ENCODE results near the gene PCNX2. TPM values are rescaled to one million over a fixed set of nuclear protein-coding genes. Genes with fewer than 3 reads are reported as not detected.

Gene PCNX2
- total RNA-seq, 1 experiment from 2014 or later: 18.6 TPM

- TF ChIP-seq EZH2 (IDR thresholded peaks at IDR 0.05; ENCODE audit: low read depth): no peak
- no peak for TF ChIP-seq CTCF (conservative IDR thresholded peaks at IDR 0.05)
- intact Hi-C loops (cut with micrococcal nuclease; ENCODE audit: unreplicated experiment): no loop called here
- CTCF ChIA-PET: no interaction called here
- H3K9me2 ChIP-seq (ENCODE audit: insufficient read depth): no peaks in the 10 kb centered on the region
- H2AFZ ChIP-seq: no peak overlapping the region
- no peak overlapping the region for H3K4me3 ChIP-seq
- no peaks in the 10 kb centered on the region for H3K79me2 ChIP-seq (ENCODE audit: low read depth)
- H3K4me1 ChIP-seq (replicated peaks; ENCODE audit: insufficient read depth): no peaks in the 10 kb centered on the region
- H4K20me1 ChIP-seq (ENCODE audit: insufficient read depth): no peaks in the 10 kb centered on the region
- H3K36me3 ChIP-seq (ENCODE audit: low read depth): no peaks in the 10 kb centered on the region
- POLR2A ChIA-PET (ENCODE audit: unreplicated experiment): no interaction called here
- no peak overlapping the region for H3K4me2 ChIP-seq
- H3K27me3 ChIP-seq (ENCODE audit: insufficient read depth, low read depth): no peaks in the 10 kb centered on the region
- no peak overlapping the region for H3K27ac ChIP-seq
- H3K9me3 ChIP-seq (ENCODE audit: insufficient read depth, low read depth): peaks cover 3% of the 10 kb centered on the region; the same call in 1 of the 2 replicates
- no peak for DNase-seq
- no TSS peak for BruUV-seq (replicated peaks)
- H3F3A ChIP-seq (ENCODE audit: insufficient read depth, low read depth): no peaks in the 10 kb centered on the region
Observed at GRCh38 chr1:233045588-233045987, 249.9 kb downstream of the PCNX2 start.

DNA sequence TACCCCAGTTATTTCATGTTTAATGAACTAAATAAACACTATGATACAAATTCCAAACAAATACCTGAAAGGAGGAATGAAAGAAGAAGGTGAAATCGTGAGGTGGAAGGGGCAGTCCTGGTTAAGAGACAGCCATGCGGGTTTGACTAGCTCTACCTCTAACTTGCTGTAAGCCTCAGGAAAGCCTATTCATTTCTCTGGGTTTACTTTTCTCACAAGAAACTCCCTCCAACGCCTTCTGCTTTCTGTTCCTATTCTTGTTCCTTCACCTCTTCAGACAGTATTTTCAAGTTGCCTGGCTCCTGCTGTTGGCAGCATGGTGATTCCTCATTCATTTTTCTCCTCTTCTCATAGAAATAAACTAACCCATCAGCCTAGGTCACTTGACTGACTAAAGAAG lies 252.7 kb downstream of the PCNX2 start:
- intact Hi-C loops (cut with micrococcal nuclease; ENCODE audit: unreplicated experiment): no loop called here
- TF ChIP-seq EZH2 (IDR thresholded peaks at IDR 0.05; ENCODE audit: low read depth): no peak
- no peak for TF ChIP-seq CTCF (conservative IDR thresholded peaks at IDR 0.05)

GRCh38 chr1:233040494-233040893 lies 255.0 kb downstream of the PCNX2 start:
- BruUV-seq (replicated peaks): no TSS peak
- no peak for DNase-seq
- no peak for TF ChIP-seq EZH2 (IDR thresholded peaks at IDR 0.05; ENCODE audit: low read depth)
- no peak for TF ChIP-seq CTCF (conservative IDR thresholded peaks at IDR 0.05)
- no peak overlapping the region for H3K4me3 ChIP-seq
- ChIA-PET POLR2A (ENCODE audit: unreplicated experiment) (no interaction called here), CTCF (no interaction called here)
- H3K79me2 ChIP-seq (ENCODE audit: low read depth): no peaks in the 10 kb centered on the region
- no peaks in the 10 kb centered on the region for H3K27me3 ChIP-seq (ENCODE audit: insufficient read depth, low read depth)
- no peak overlapping the region for H2AFZ ChIP-seq
- no peak overlapping the region for H3K4me2 ChIP-seq
- intact Hi-C loops (cut with micrococcal nuclease; ENCODE audit: unreplicated experiment): no loop called here
- no peaks in the 10 kb centered on the region for H3F3A ChIP-seq (ENCODE audit: insufficient read depth, low read depth)
- H4K20me1 ChIP-seq (ENCODE audit: insufficient read depth): no peaks in the 10 kb centered on the region
- no peaks in the 10 kb centered on the region for H3K9me2 ChIP-seq (ENCODE audit: insufficient read depth)
- H3K4me1 ChIP-seq (replicated peaks; ENCODE audit: insufficient read depth): no peaks in the 10 kb centered on the region
- no peak overlapping the region for H3K27ac ChIP-seq
- H3K9me3 ChIP-seq (ENCODE audit: insufficient read depth, low read depth): no peaks in the 10 kb centered on the region
- H3K36me3 ChIP-seq (ENCODE audit: low read depth): no peaks in the 10 kb centered on the region

More for the DNA sequence above, 252.7 kb downstream of the PCNX2 start:
- Histone ChIP-seq H4K20me1 (ENCODE audit: insufficient read depth) (no peaks in the 10 kb centered on the region), H3K36me3 (ENCODE audit: low read depth) (no peaks in the 10 kb centered on the region), H3K27ac (no peak overlapping the region), H3K9me3 (ENCODE audit: insufficient read depth, low read depth) (no peaks in the 10 kb centered on the region), H3K4me2 (no peak overlapping the region), H3K9me2 (ENCODE audit: insufficient read depth) (no peaks in the 10 kb centered on the region), H3K4me3 (no peak overlapping the region), H3K27me3 (ENCODE audit: insufficient read depth, low read depth) (no peaks in the 10 kb centered on the region), H3K79me2 (ENCODE audit: low read depth) (no peaks in the 10 kb centered on the region), H3F3A (ENCODE audit: insufficient read depth, low read depth) (no peaks in the 10 kb centered on the region), H2AFZ (no peak overlapping the region), H3K4me1 (replicated peaks; ENCODE audit: insufficient read depth) (no peaks in the 10 kb centered on the region)
- POLR2A ChIA-PET (ENCODE audit: unreplicated experiment): no interaction called here
- BruUV-seq (replicated peaks): no TSS peak
- CTCF ChIA-PET: no interaction called here
- no peak for DNase-seq

All from PC-9 (cell line).